Keratinocyte (primary cell): ENCODE measurements around the gene UBASH3B. TPM values are rescaled to one million over a fixed set of nuclear protein-coding genes. Genes with fewer than 3 reads are reported as not detected.

Experiments
- DNase-seq: peaks from one replicate; pipeline ENCODE4 v3.0.0-alpha.2; 2011; ENCODE audit warnings: low read depth, missing footprints, low spot score
- FAIRE-seq: peaks from 2 replicates; lab custom pipeline; 2011; peaks lifted over from hg19 to GRCh38; lab: Jason Lieb, UNC
- H2AFZ ChIP-seq: 2 replicates; pipeline ENCODE4 v1.6.0; 2012; ENCODE audit warnings: low read length, control low read depth, inconsistent platforms; ENCODE audit not compliant: control insufficient read depth
- H3K27ac ChIP-seq: 2 replicates; pipeline ENCODE4 v1.5.1; 2011; ENCODE audit warnings: low read length; ENCODE audit not compliant: control insufficient read depth, insufficient read depth
- H3K27me3 ChIP-seq: 3 replicates; pipeline ENCODE4 v1.6.0; 2011; ENCODE audit warnings: low read length; ENCODE audit not compliant: control insufficient read depth, insufficient read depth; ENCODE audit errors: extremely low read depth
- H3K36me3 ChIP-seq, 2 experiments: 2 replicates in 1 of 2; 3 replicates in 1 of 2; pipeline ENCODE4 v1.5.1; 2011; ENCODE audit warnings: low read length in 2 of 2, mild to moderate bottlenecking in 1 of 2; ENCODE audit not compliant: control insufficient read depth in 2 of 2, insufficient read depth in 2 of 2; ENCODE audit errors: extremely low read depth in 1 of 2
- H3K4me1 ChIP-seq: 3 replicates; pipeline ENCODE4 v1.5.1; 2011; ENCODE audit warnings: low read length; ENCODE audit not compliant: control insufficient read depth, insufficient read depth; ENCODE audit errors: extremely low read depth
- H3K4me2 ChIP-seq: 3 replicates; pipeline ENCODE4 v1.6.0; 2011; ENCODE audit warnings: low read depth, low read length; ENCODE audit not compliant: control insufficient read depth, insufficient read depth; ENCODE audit errors: extremely low read depth
- H3K4me3 ChIP-seq, 3 experiments: fragments of 200-600 bp in 1 of 3; sonication (generic) in 1 of 3; 2 replicates in 2 of 3; 3 replicates in 1 of 3; pipeline ENCODE4 v1.5.1; 2011 to 2016; ENCODE audit warnings: low read length in 3 of 3, mild to moderate bottlenecking in 3 of 3, control low read depth in 2 of 3, inconsistent platforms in 1 of 3, low read depth in 1 of 3, mixed read lengths in 1 of 3, mixed run types in 1 of 3, moderate library complexity in 1 of 3; ENCODE audit not compliant: control insufficient read depth in 2 of 3, insufficient read depth in 2 of 3; ENCODE audit errors: extremely low read depth in 1 of 3
- H3K79me2 ChIP-seq: 2 replicates; pipeline ENCODE4 v1.6.0; 2012; ENCODE audit warnings: low read length; ENCODE audit not compliant: control insufficient read depth, insufficient read depth
- H3K9ac ChIP-seq: 3 replicates; pipeline ENCODE4 v1.6.0; 2011; ENCODE audit warnings: low read length; ENCODE audit not compliant: control insufficient read depth, insufficient read depth; ENCODE audit errors: extremely low read depth
- H3K9me1 ChIP-seq: 3 replicates; pipeline ENCODE4 v1.6.0; 2011; ENCODE audit warnings: low read length; ENCODE audit not compliant: control insufficient read depth, insufficient read depth; ENCODE audit errors: extremely low read depth
- H3K9me3 ChIP-seq: 2 replicates; pipeline ENCODE4 v1.5.1; 2012; ENCODE audit warnings: low read depth, low read length; ENCODE audit not compliant: control insufficient read depth
- H4K20me1 ChIP-seq: 3 replicates; pipeline ENCODE4 v1.6.0; 2011; ENCODE audit warnings: low read length; ENCODE audit not compliant: control insufficient read depth, insufficient read depth; ENCODE audit errors: extremely low read depth
- EZH2 ChIP-seq: IDR thresholded peaks from one replicate; pipeline ENCODE4 v1.6.1; 2012; ENCODE audit warnings: inconsistent platforms, mild to moderate bottlenecking, low read length, moderate library complexity
- dilution Hi-C: fragments of 300-500 bp; cut with MboI; formaldehyde crosslinking; loops from one replicate; pipeline ENCODE4 v1.7.0; 2020; ENCODE audit warnings: low sequenced_read_pairs; ENCODE audit not compliant: extremely low pct_ligation_motif_present
- polyA plus RNA-seq, 5 experiments: library from polyadenylated mRNA; depleted of rRNA in 3 of 5; stranded (reverse) in 3 of 5; stranded (forward) in 1 of 5; unstranded in 1 of 5; fragments of >200 nt; gene quantifications; 1 replicate in 1 of 5; 2 replicates in 3 of 5; 3 replicates in 1 of 5; pipeline versions ENCODE4 v1.2.1 to v1.2.3, GENCODE V29; 2011 to 2012; ENCODE audit warnings: missing spikeins in 2 of 5, low read depth in 1 of 5, low replicate concordance in 1 of 5
- TF ChIP-seq, protein P1 (sequence below), 3 experiments: IDR thresholded peaks in 1 of 3; conservative IDR thresholded peaks in 1 of 3; optimal IDR thresholded peaks in 1 of 3; 2 replicates in 2 of 3; 3 replicates in 1 of 3; pipeline versions ENCODE3 to v1.5.1; 2011; ENCODE audit warnings: low read length in 3 of 3, mild to moderate bottlenecking in 3 of 3, moderate library complexity in 2 of 3, control low read depth in 1 of 3, inconsistent platforms in 1 of 3; ENCODE audit not compliant: insufficient read depth in 2 of 3; ENCODE audit errors: extremely low read depth in 1 of 3

The UBASH3B gene
- polyA plus RNA-seq, 1 donor (not counting 4 experiments of a cell fraction or from before 2014, with no cell fraction given): 25.0 TPM

DNA sequence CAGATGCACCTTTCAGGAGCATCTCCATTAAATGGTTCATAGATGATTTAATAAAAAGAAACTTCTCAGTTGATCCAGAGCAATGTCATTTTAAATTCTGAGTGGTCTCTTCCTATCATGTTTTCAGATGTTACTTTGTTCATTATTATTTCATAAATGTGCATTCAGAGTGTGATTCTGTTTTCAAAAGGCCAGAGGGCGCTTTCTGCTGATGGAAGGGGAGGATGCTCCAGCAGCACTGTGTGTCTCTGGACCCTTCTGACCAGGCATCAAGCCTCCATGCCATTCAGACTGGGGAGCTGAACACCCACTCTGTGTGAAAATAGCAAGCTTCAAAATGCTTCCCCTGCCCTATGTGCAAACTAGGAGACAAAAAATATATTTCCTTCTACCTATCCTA is 158.9 kb downstream of the UBASH3B start:
- no peaks in the 10 kb centered on the region for H3K9me1 ChIP-seq
- no peaks in the 10 kb centered on the region for H4K20me1 ChIP-seq
- DNase-seq: no peak
- TF ChIP-seq EZH2: no peak
- TF ChIP-seq, protein P1, sequence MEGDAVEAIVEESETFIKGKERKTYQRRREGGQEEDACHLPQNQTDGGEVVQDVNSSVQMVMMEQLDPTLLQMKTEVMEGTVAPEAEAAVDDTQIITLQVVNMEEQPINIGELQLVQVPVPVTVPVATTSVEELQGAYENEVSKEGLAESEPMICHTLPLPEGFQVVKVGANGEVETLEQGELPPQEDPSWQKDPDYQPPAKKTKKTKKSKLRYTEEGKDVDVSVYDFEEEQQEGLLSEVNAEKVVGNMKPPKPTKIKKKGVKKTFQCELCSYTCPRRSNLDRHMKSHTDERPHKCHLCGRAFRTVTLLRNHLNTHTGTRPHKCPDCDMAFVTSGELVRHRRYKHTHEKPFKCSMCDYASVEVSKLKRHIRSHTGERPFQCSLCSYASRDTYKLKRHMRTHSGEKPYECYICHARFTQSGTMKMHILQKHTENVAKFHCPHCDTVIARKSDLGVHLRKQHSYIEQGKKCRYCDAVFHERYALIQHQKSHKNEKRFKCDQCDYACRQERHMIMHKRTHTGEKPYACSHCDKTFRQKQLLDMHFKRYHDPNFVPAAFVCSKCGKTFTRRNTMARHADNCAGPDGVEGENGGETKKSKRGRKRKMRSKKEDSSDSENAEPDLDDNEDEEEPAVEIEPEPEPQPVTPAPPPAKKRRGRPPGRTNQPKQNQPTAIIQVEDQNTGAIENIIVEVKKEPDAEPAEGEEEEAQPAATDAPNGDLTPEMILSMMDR (optimal IDR thresholded peaks at IDR 0.05 in 1 of 3, IDR thresholded peaks at IDR 0.05 in 1 of 3, conservative IDR thresholded peaks at IDR 0.05 in 1 of 3; ENCODE audit: extremely low read depth in 1 of 3, insufficient read depth in 2 of 3, low read length in 3 of 3): peak in 2 of 3 experiments; percentile 6 to 44
- FAIRE-seq: no peak
- H3K79me2 ChIP-seq: no peaks in the 10 kb centered on the region
- peaks cover 0 to 6% of the 10 kb centered on the region in 2 experiments for H3K36me3 ChIP-seq
- no peaks in the 10 kb centered on the region for H3K9me3 ChIP-seq
- no peak overlapping the region for H2AFZ ChIP-seq
- H3K27ac ChIP-seq: no peak overlapping the region
- H3K4me2 ChIP-seq: no peak overlapping the region
- dilution Hi-C loops: no loop called here
- no peak overlapping the region for H3K4me3 ChIP-seq
- H3K9ac ChIP-seq: no peak overlapping the region
- H3K27me3 ChIP-seq: no peaks in the 10 kb centered on the region
- H3K4me1 ChIP-seq: peaks cover 14% of the 10 kb centered on the region

DNA sequence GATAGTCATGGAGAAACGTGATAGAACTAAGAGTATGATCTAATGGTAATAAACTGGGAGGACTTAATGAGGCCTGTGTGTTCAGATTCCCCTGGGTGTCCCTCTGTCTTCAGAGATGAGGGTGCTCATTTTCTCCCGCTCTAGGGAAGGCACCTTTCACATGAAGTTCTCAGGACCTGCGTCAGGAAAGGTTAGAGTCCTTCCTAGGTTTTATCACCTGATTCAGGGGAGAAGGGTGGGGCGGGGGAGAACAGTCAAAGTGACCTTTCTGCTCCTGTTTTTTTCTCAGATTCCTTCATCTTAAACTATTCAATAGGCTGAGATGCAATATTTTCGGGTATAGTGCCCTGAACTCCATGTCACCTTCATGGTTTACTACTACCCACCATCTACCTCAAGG is 160.4 kb downstream of the UBASH3B start:
- no peaks in the 10 kb centered on the region for H3K9me1 ChIP-seq
- no peak overlapping the region for H3K4me3 ChIP-seq
- no peak overlapping the region for H2AFZ ChIP-seq
- DNase-seq (no peak), FAIRE-seq (no peak)
- no peaks in the 10 kb centered on the region for H3K36me3 ChIP-seq
- dilution Hi-C loops: no loop called here
- no peaks in the 10 kb centered on the region for H4K20me1 ChIP-seq
- no peak overlapping the region for H3K4me2 ChIP-seq
- H3K9ac ChIP-seq: no peak overlapping the region
- no peaks in the 10 kb centered on the region for H3K79me2 ChIP-seq
- no peaks in the 10 kb centered on the region for H3K9me3 ChIP-seq
- no peak for TF ChIP-seq EZH2
- TF ChIP-seq, protein P1 (optimal IDR thresholded peaks at IDR 0.05 in 1 of 3, IDR thresholded peaks at IDR 0.05 in 1 of 3, conservative IDR thresholded peaks at IDR 0.05 in 1 of 3; ENCODE audit: extremely low read depth in 1 of 3, insufficient read depth in 2 of 3, low read length in 3 of 3): no peak
- H3K27ac ChIP-seq: no peak overlapping the region
- peaks cover 12% of the 10 kb centered on the region for H3K4me1 ChIP-seq
- no peaks in the 10 kb centered on the region for H3K27me3 ChIP-seq
